ENCODE results near the gene TRAF4.

TRAF4 gene
- 107 to 308 reads per million in 2 donors for total RNA-seq

GRCh38 chr17:28743243-28744103 is at the start of gene TRAF4:
TRAF4 (plus strand) TSS chr17:28744011; CDS start chr17:28744113, 102 bp downstream.
- DNase-seq, result peak; percentile 58 to 87 (median 67)

GRCh38 chr17:28698253-28698941 is 45.4 kb upstream of the TRAF4 start:
- no peak for DNase-seq

- no peak for DNase-seq
Observed at GRCh38 chr17:28700278-28700677, 43.5 kb upstream of the TRAF4 start.

- DNase-seq, result no peak
Observed at GRCh38 chr17:28700830-28701492, 42.9 kb upstream of the TRAF4 start.

- no peak for DNase-seq
Observed at GRCh38 chr17:28702026-28702751, 41.6 kb upstream of the TRAF4 start.

- no peak for DNase-seq
Observed at GRCh38 chr17:28702752-28703150, 41.1 kb upstream of the TRAF4 start.

GRCh38 chr17:28703552-28704218 is 40.1 kb upstream of the TRAF4 start:
- DNase-seq, result no peak

GRCh38 chr17:28704219-28704858 is 39.5 kb upstream of the TRAF4 start:
- DNase-seq, result no peak

- no peak for DNase-seq
Observed at GRCh38 chr17:28705074-28705659, 38.6 kb upstream of the TRAF4 start.

GRCh38 chr17:28705728-28706334 is 38.0 kb upstream of the TRAF4 start:
- DNase-seq, result no peak

- DNase-seq, result no peak
Observed at GRCh38 chr17:28706471-28707338, 37.1 kb upstream of the TRAF4 start.

- no peak for DNase-seq
Observed at GRCh38 chr17:28707339-28707720, 36.5 kb upstream of the TRAF4 start.

- peak; percentile 80 to 90 (median 83) for DNase-seq
Observed at GRCh38 chr17:28710861-28711722, 32.7 kb upstream of the TRAF4 start.

GRCh38 chr17:28711723-28712031 is 32.1 kb upstream of the TRAF4 start, which contains the start of gene PROCA1:
PROCA1 (minus strand) TSS chr17:28711888; CDS start chr17:28711660, 228 bp downstream.
- peak in 2 of 5 experiments; percentile 20 to 64 for DNase-seq

GRCh38 chr17:28712032-28712704 is 31.6 kb upstream of the TRAF4 start:
- peak; percentile 39 to 77 (median 53) for DNase-seq

GRCh38 chr17:28712705-28713415 is 31.0 kb upstream of the TRAF4 start:
- DNase-seq, result no peak

- no peak for DNase-seq
Observed at GRCh38 chr17:28714281-28714680, 29.5 kb upstream of the TRAF4 start.
